NT2/D1 (cell line): ENCODE data around the gene BMF.
"Not testable (repeated sequence)": the region's sequence is repeated elsewhere in the genome, so short reads cannot be mapped to it uniquely, and the experiment has no call there.

ENCODE experiments used
- DNase-seq: peaks from one replicate; pipeline ENCODE4 v3.0.0-alpha.2; 2011; ENCODE audit warnings: low read depth, low spot score
- H3K27me3 ChIP-seq: 2 replicates; pipeline ENCODE4 v1.6.0; 2011; ENCODE audit warnings: mild to moderate bottlenecking; ENCODE audit not compliant: insufficient read length, insufficient read depth
- H3K36me3 ChIP-seq: 2 replicates; pipeline ENCODE4 v1.6.1; 2011; ENCODE audit warnings: mild to moderate bottlenecking, low read length, mixed read lengths; ENCODE audit not compliant: insufficient read depth, insufficient read length
- H3K4me1 ChIP-seq: 2 replicates; pipeline ENCODE4 v1.5.1; 2011; ENCODE audit not compliant: insufficient read depth, insufficient read length
- H3K4me3 ChIP-seq: 2 replicates; pipeline ENCODE4 v1.5.1; 2011; ENCODE audit warnings: low read depth; ENCODE audit not compliant: insufficient read length
- H3K9ac ChIP-seq: 2 replicates; pipeline ENCODE4 v1.6.0; 2011; ENCODE audit warnings: low read depth; ENCODE audit not compliant: insufficient read length
- H3K9me3 ChIP-seq: 2 replicates; pipeline ENCODE4 v1.5.1; 2011; ENCODE audit warnings: mild to moderate bottlenecking, low read length; ENCODE audit not compliant: insufficient read depth
- SUZ12 ChIP-seq: IDR thresholded peaks from 2 replicates; pipeline ENCODE4 v1.6.1; 2011; ENCODE audit not compliant: insufficient read length, insufficient read depth; ENCODE audit errors: extremely low read depth
- YY1 ChIP-seq: IDR thresholded peaks from 2 replicates; pipeline ENCODE4 v1.6.1; 2011; ENCODE audit not compliant: insufficient read length, insufficient read depth
- ZNF274 ChIP-seq: IDR thresholded peaks from 2 replicates; pipeline ENCODE4 v1.6.1; 2011; ENCODE audit warnings: mild to moderate bottlenecking, low read depth, low read length

Gene BMF

DNA sequence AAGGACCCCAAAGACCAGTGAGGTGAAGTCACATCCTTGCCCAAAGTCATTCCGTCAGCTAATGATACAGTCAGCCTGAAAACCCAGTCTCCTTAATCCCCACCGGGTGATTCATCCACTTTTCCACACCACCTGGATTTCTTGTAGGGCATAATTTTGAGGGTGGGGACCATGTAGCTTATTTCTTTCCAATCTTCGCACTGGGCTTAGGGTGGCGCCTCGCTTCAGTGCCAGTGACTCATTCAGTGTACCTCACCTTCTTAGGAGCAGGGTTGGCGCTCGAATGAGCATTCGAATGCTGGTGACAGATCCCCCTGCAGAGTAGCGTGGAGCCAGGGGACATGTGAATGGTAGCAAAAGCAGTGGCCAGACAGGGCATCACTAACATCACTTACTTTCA lies 24.0 kb downstream of the BMF start:
- H3K27me3 ChIP-seq: peaks cover 28% of the 10 kb centered on the region
- no peak overlapping the region for H3K9ac ChIP-seq
- no peaks in the 10 kb centered on the region for H3K36me3 ChIP-seq
- DNase-seq: no peak
- no peak overlapping the region for H3K4me3 ChIP-seq
- H3K4me1 ChIP-seq: peaks cover 34% of the 10 kb centered on the region
- no peaks in the 10 kb centered on the region for H3K9me3 ChIP-seq
- TF ChIP-seq SUZ12 (no peak), ZNF274 (no peak), YY1 (no peak)

DNA sequence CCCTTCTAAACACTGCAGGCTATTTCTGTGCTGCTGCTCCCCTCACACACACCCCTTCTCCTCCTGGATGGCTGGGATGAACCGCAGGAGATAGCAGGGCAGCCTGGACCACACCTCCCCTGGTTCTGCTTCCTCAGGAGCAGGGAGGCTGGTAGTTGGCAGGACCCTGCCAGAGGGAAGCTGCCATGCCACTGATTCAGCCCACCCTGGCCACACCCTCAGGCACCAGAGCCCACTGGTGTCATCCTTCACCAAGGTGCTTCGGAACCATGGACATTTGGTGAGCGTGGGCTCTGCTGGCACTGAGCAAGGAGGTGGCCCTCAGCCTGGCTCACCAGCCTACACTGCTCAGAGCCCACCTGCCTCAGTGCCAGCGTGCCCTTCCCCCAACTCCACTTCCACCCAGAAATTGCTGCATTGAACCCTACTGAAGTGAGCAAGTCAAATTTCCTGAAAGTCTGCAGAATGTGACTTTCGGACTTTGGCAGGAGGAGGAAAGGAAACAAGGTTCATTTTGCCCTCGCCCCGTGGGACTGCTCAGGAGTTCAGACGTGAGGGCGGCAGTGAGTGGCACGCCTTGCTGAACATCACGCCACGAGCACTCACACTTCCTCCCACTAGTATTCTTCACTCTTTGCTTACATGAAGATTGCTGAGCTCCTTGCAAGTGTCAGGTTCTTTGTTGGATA lies 26.3 kb downstream of the BMF start:
- H3K4me3 ChIP-seq: no peak overlapping the region
- H3K36me3 ChIP-seq: no peaks in the 10 kb centered on the region
- peak overlapping the region; percentile 45 for H3K9ac ChIP-seq
- TF ChIP-seq YY1: no peak
- no peak for TF ChIP-seq ZNF274
- TF ChIP-seq SUZ12: no peak
- H3K27me3 ChIP-seq: peaks cover 28% of the 10 kb centered on the region
- H3K9me3 ChIP-seq: no peaks in the 10 kb centered on the region
- DNase-seq: no peak
- H3K4me1 ChIP-seq: peaks cover 21% of the 10 kb centered on the region

DNA sequence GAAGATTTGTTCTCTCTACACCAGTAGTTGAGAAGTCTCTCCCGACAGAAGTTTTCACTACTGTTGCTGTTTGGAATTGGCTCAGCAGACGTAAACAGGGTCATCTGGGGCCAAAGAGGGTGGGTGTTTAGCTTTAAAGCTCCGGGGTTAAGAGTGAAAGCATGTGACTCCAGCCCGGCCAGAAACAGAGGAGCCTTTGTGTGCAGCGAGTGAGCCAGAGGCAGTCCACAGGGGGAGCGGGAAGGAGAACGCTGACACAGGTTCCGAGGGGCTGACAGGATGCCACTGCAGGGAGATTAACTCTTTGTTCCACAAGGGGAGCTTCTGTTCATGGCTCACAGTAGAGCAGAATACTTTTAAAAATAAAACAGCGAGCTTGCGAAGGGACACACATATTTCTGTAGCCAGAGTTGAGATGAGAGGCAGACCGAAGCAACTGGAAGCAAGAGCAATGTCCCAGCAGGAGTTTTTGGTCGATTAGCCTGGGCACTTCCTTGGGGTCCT lies 26.9 kb downstream of the BMF start:
- peaks cover 16% of the 10 kb centered on the region for H3K4me1 ChIP-seq
- H3K9ac ChIP-seq: peak overlapping the region; percentile 45
- no peaks in the 10 kb centered on the region for H3K36me3 ChIP-seq
- DNase-seq: peak; percentile 71
- H3K9me3 ChIP-seq: no peaks in the 10 kb centered on the region
- no peak overlapping the region for H3K4me3 ChIP-seq
- no peak for TF ChIP-seq ZNF274
- TF ChIP-seq SUZ12: no peak
- TF ChIP-seq YY1: no peak
- peaks cover 28% of the 10 kb centered on the region for H3K27me3 ChIP-seq

DNA sequence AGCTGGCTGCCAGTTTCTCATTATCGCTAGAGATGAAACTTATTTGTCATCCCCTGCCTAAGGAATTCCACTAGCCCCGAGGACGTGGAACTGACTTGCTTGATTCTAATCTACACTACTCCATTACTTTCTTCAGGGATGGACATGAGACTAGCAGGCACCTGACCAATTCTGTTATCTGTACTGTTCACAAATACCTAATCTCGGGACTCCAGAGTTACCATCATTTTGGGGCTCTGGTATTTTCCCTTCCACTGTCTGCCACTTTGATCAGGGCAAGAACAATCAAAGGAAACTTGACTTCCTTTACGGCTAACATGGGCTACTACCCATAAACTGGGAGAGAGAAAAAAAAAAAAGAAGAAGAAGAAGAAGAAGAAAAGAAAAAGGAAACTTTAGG lies 27.8 kb downstream of the BMF start:
- Histone ChIP-seq H3K4me1 (peaks cover 16% of the 10 kb centered on the region), H3K9ac (no peak overlapping the region), H3K9me3 (no peaks in the 10 kb centered on the region), H3K36me3 (no peaks in the 10 kb centered on the region), H3K4me3 (no peak overlapping the region), H3K27me3 (peaks cover 28% of the 10 kb centered on the region)
- no peak for DNase-seq
- TF ChIP-seq ZNF274 (no peak), SUZ12 (no peak), YY1 (no peak)

DNA sequence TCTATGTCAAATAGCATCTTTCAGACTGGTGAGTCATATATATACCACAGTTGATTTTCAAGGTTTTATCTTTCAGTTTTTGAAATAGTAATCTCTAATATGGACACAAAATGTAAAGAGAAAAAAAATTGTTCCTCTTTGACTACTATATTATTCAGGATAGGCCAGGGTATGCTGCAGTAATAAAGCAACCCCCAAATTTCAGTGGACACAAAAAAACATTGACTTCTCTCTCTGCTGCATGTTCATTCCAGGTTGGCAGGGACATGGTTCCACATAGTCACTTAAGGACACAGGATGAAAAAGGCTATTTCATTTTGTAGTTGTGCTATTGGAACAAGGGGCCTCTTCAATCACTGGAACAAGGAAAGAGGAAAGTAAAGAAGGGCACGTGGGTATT lies 28.6 kb downstream of the BMF start:
- DNase-seq: no peak
- no peak for TF ChIP-seq YY1
- no peak for TF ChIP-seq ZNF274
- Histone ChIP-seq H3K4me3 (no peak overlapping the region), H3K9me3 (no peaks in the 10 kb centered on the region), H3K4me1 (peaks cover 15% of the 10 kb centered on the region), H3K9ac (no peak overlapping the region), H3K36me3 (no peaks in the 10 kb centered on the region), H3K27me3 (peaks cover 28% of the 10 kb centered on the region)

DNA sequence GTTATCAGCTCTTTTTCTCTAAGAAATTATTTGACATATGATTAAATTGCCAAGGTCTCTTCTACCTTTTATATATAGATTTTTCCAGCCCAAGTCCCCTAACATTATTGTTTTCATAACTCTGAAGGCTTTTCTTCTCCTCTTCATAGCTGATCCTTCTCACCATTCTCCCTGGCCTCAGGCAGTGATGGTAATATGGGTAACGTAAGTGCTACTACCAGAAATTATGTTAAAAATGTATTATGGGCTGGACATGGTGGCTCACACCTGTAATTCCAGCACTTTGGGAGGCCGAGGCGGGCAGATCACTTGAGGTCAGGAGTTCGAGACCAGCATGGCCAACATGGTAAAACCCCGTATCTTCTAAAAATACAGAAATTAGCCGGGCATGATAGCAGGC lies 29.2 kb downstream of the BMF start:
- Histone ChIP-seq H3K4me3 (no peak overlapping the region), H3K4me1 (peaks cover 10% of the 10 kb centered on the region), H3K27me3 (peaks cover 28% of the 10 kb centered on the region), H3K9me3 (no peaks in the 10 kb centered on the region), H3K36me3 (no peaks in the 10 kb centered on the region), H3K9ac (no peak overlapping the region)
- no peak for TF ChIP-seq YY1
- no peak for TF ChIP-seq ZNF274
- TF ChIP-seq SUZ12: no peak
- DNase-seq: no peak

DNA sequence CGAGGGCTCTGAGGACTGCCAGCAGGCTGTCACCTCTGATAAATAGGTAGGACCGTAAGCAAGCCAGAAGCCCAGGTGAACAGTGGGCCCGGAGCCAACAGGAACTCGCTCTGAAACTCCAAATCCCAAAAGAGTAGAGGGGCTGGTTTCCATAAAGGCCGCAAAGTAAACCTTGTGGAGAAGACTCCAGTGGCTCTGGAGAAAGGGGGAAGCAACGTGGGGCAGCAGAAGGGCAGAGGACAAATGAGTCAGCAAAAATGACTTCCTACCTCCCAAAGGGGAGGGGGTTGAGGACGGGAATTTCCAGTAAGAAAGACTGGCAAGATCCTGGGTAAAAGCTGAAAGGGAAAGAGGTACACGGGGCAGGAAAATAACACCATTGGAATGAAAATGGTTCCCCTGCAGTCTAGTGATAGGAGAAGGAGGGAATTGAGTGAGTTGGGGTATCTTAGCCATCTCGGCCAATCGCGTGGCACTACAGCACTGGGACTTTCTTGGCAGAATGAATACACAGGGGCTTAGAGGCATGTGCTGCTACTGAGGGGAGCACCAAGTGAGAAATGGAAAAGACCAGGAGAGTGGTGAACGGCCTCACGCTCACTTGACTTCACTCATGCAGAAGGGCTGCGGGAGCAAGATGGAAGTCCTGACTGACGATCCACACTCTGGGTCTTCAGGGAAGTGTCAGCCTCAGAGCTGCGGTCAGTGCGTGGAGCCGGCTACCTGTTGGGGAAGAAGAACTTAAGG lies 33.2 kb downstream of the BMF start:
- H3K27me3 ChIP-seq: peaks cover 3% of the 10 kb centered on the region
- H3K4me1 ChIP-seq: no peaks in the 10 kb centered on the region
- TF ChIP-seq ZNF274 (no peak), SUZ12 (no peak), YY1 (no peak)
- no peak for DNase-seq
- H3K36me3 ChIP-seq: no peaks in the 10 kb centered on the region
- H3K9me3 ChIP-seq: no peaks in the 10 kb centered on the region; the same call in 1 of the 2 replicates
- H3K9ac ChIP-seq: no peak overlapping the region
- H3K4me3 ChIP-seq: no peak overlapping the region

DNA sequence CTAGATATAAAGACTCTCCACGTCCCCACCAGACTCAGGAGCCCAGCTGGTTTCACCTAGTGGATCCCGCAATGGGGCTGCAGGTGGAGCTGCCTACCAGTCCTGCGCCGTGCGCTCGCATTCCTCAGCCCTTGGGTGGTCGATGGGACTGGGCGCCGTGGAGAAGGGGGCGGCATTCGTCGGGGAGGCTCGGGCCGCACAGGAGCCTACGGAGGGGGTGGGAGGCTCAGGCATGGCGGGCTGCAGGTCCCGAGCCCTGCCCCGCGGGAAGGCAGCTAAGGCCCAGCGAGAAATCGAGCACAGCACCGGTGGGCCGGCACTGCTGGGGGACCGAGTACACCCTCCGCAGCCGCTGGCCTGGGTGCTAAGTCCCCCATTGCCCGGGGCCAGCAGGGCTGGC lies 34.0 kb downstream of the BMF start:
- not testable (repeated sequence) for H3K4me1 ChIP-seq, H3K9me3 ChIP-seq, H3K27me3 ChIP-seq, H3K9ac ChIP-seq, DNase-seq, H3K4me3 ChIP-seq, H3K36me3 ChIP-seq

DNA sequence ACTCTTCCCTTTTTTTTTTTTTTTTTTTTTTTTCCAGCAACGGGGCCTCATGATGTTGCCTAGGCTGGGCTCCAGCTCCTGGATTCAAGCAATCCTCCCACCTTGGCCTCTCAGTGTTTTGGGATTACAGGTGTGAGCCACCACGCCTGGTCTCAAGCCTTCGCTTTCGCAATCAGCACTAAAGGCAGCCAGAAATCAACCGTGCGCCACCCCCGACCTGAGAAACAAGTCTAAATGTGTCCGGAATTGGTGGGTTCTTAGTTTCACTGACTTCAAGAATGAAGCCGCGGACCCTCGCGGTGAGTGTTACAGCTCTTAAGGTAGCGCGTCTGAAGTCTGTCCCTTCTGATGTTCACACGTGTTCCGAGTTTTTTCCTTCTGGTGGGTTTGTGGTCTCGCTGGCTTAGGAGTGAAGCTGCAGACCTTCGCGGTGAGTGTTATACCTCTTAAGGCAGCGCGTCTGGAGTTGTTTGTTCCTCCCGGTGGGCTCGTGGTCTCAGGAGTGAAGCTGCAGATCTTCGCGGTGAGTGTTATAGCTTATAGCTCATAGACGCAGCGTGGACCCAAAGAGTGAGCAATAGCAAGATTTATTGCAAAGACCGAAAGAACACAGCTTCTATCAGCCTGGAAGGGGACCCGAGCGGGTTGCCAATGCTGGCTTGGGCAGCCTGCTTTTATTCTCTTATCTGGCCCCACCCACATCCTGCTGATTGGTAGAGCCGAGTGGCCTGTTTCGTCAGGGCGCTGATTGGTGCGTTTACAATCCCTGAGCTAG lies 34.8 kb downstream of the BMF start:
- not testable (repeated sequence) for DNase-seq, H3K36me3 ChIP-seq, H3K9ac ChIP-seq, H3K27me3 ChIP-seq, H3K4me1 ChIP-seq, H3K9me3 ChIP-seq, H3K4me3 ChIP-seq
